Measurements from ENCODE around the gene PCBP1.

The PCBP1 gene

DNA sequence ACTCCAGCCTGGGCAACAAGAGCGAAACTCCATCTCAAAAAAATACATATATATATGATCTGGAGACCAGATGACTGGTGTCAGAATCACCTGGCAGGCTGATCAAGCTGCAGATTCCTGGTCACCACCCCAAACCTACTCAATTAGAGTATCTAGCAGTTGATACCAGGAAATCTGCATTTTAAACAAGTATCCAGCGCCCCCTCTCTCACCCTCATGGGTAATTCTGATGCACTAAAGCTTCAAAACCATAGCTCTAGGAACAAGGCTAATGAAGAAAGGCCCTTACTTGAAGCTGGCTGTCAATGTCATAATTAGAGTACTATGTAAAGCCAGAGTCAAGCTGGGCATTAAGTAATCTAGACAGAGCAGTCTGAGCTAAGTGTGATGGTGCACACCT, 25.0 kb upstream of the PCBP1 start:
- Histone ChIP-seq H3K9ac (ENCODE audit: low read depth, low read length) (no peak overlapping the region), H3K36me3 (ENCODE audit: insufficient read depth, low read length) (peaks cover 24% of the 10 kb centered on the region), H3K9me3 (ENCODE audit: control insufficient read depth, insufficient read depth, low read length) (no peaks in the 10 kb centered on the region), H3K4me1 (ENCODE audit: insufficient read depth, low read length) (no peaks in the 10 kb centered on the region)

GRCh38 chr2:70068119-70068518, 19.2 kb upstream of the PCBP1 start:
- Histone ChIP-seq H3K4me1 (ENCODE audit: insufficient read depth, low read length) (peaks cover 3% of the 10 kb centered on the region; the same call in 1 of the 2 replicates), H3K9ac (ENCODE audit: low read depth, low read length) (no peak overlapping the region), H3K36me3 (ENCODE audit: insufficient read depth, low read length) (peaks cover 25% of the 10 kb centered on the region)

DNA sequence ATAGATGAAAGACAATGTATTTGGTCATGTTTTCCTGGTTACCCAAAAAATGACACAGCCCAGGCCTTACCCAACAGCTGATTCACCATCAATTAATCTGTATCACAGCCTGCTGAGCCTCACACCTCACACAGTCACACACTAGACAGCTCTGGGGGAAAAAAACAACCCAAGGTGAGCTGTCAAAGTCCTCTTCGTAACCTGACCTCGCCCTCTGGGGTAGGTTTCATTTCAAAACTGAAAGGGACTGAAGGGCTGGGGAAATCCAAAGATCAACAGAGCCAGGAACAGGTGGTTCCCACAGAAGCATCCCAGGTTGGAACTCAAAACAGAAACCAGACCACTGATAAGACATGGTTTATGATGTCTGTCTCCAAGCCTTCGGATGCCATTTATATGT, 18.2 kb upstream of the PCBP1 start:
- H3K9me3 ChIP-seq (ENCODE audit: control insufficient read depth, insufficient read depth, low read length) = no peaks in the 10 kb centered on the region
- H3K4me1 ChIP-seq (ENCODE audit: insufficient read depth, low read length) = peaks cover 3% of the 10 kb centered on the region; the same call in 1 of the 2 replicates
- no peak overlapping the region for H3K9ac ChIP-seq (ENCODE audit: low read depth, low read length)
- H3K36me3 ChIP-seq (ENCODE audit: insufficient read depth, low read length) = peaks cover 19% of the 10 kb centered on the region

More at GRCh38 chr2:70068119-70068518, 19.2 kb upstream of the PCBP1 start:
- no peaks in the 10 kb centered on the region for H3K9me3 ChIP-seq (ENCODE audit: control insufficient read depth, insufficient read depth, low read length)

- H3K9ac ChIP-seq (ENCODE audit: low read depth, low read length) = no peak overlapping the region; the same call in 1 of the 2 replicates
- H3K4me1 ChIP-seq (ENCODE audit: insufficient read depth, low read length) = peaks cover 3% of the 10 kb centered on the region; the same call in 1 of the 2 replicates
- H3K9me3 ChIP-seq (ENCODE audit: control insufficient read depth, insufficient read depth, low read length) = no peaks in the 10 kb centered on the region
- peaks cover 13% of the 10 kb centered on the region for H3K36me3 ChIP-seq (ENCODE audit: insufficient read depth, low read length)
Observed at GRCh38 chr2:70070542-70071268, 16.6 kb upstream of the PCBP1 start.

DNA sequence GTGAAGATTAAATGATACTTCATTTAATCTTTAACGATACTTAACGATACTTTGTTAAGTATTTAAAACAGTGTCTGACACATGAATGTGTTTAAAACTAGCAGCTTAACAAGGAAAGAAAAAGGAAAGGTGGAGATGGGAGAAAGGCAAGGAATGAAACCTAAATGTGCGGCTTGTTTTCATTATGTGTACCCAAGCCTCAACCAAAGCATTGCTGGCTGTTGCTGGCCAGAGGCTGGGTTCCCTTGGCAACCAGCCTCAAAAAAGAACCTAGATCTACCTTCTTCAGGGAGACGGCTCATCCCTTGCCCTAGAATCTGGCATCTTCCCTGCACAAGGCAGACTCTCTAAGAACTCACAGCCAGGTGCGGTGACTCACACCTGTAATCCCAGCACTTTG, 13.8 kb upstream of the PCBP1 start:
- Histone ChIP-seq H3K9me3 (ENCODE audit: control insufficient read depth, insufficient read depth, low read length) (no peaks in the 10 kb centered on the region), H3K9ac (ENCODE audit: low read depth, low read length) (no peak overlapping the region), H3K4me1 (ENCODE audit: insufficient read depth, low read length) (peaks cover 3% of the 10 kb centered on the region; the same call in 1 of the 2 replicates), H3K36me3 (ENCODE audit: insufficient read depth, low read length) (peaks cover 21% of the 10 kb centered on the region)

GRCh38 chr2:70078384-70078783, 8.9 kb upstream of the PCBP1 start:
- Histone ChIP-seq H3K4me1 (ENCODE audit: insufficient read depth, low read length) (peaks cover 4% of the 10 kb centered on the region; the same call in 1 of the 2 replicates), H3K36me3 (ENCODE audit: insufficient read depth, low read length) (peaks cover 40% of the 10 kb centered on the region), H3K9me3 (ENCODE audit: control insufficient read depth, insufficient read depth, low read length) (no peaks in the 10 kb centered on the region), H3K9ac (ENCODE audit: low read depth, low read length) (no peak overlapping the region)

DNA sequence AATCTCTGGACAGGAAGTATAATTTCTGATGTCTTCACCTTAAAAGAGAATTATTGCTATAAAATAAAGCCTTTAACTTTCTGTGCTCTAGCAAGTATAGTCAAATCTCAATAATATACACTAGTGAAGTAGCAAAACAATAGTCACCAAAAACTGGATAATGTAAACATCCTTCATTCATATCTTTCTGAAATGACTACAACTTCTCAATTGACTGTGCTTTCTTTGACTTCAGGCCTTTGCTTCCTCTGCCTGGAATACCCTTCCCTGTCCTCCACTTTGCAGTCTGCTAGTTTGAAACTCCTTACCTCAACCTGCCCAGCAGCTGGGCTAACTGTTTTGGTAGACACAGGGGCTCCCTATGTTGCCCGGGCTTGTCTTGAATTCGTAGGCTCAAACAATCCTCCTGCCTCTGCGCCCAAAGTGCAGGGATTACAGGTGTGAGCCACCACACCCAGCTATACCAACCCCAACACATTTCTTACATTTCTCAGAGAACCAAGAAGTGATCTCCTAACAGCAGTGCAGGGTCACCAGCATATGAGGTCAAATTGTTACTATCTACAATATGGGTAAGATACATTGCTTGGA, 6.6 kb upstream of the PCBP1 start:
- H3K36me3 ChIP-seq (ENCODE audit: insufficient read depth, low read length) = peaks cover 42% of the 10 kb centered on the region
- H3K9ac ChIP-seq (ENCODE audit: low read depth, low read length) = no peak overlapping the region; the same call in 1 of the 2 replicates
- peaks cover 20% of the 10 kb centered on the region for H3K4me1 ChIP-seq (ENCODE audit: insufficient read depth, low read length)
- H3K9me3 ChIP-seq (ENCODE audit: control insufficient read depth, insufficient read depth, low read length) = no peaks in the 10 kb centered on the region

DNA sequence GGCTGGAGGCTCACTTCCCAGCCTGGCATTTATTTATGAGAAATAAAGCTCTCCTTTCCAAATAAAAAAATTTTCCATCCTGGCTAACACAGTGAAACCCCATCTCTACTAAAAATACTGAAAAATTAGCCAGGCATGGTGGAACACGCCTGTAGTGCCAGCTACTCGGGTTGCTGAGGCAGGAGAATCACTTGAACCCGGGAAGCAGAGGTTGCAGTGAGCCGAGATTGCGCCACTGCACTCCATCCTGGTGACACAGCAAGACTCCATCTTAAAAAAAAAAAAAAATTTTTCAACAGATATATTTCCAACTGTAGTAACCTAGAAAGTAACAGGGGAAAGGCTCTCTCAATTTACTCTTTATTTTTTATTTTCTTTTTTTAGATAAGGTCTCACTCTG, 6.1 kb upstream of the PCBP1 start:
- Histone ChIP-seq H3K4me1 (ENCODE audit: insufficient read depth, low read length) (peaks cover 20% of the 10 kb centered on the region), H3K36me3 (ENCODE audit: insufficient read depth, low read length) (peaks cover 37% of the 10 kb centered on the region), H3K9ac (ENCODE audit: low read depth, low read length) (no peak overlapping the region), H3K9me3 (ENCODE audit: control insufficient read depth, insufficient read depth, low read length) (no peaks in the 10 kb centered on the region)

DNA sequence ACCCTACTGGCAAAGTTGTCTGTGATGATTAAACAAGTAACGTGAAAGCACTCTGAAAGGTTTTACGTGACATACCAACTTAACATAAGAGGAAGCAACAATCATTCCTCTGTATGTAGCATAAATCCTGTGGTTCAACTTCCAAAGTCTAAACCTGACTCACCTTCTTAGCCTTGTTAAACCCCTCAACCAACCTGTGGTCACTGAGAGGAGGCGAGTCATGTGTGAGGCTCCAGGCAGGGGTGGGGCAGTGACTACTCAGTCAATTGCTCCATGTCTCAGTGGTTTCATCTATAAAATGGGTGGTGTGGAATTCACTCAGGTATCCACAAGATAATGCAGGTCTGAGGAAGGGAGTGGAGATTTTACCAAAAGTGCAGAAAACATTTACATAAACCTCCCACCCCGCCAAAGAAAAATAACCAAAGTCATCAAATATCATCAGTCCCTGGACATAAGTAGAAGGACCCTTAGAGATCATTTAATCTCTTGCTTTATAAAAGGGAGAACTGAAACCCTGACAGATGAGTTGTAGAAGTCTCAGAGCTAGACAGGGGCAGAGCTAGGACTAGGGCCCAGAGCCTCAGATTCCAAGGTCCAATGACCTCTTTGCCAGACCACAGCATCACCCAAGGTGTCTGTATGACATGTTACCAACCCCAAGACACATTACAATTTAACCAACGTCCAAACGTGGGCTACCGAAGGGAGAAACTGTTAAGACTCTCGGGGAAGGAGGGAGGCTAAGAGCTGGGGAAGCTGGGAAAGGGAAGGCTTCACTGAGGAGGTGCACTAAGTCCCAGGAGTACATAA, 3.7 kb upstream of the PCBP1 start:
- H3K36me3 ChIP-seq (ENCODE audit: insufficient read depth, low read length) = peaks cover 33% of the 10 kb centered on the region
- peaks cover 20% of the 10 kb centered on the region for H3K4me1 ChIP-seq (ENCODE audit: insufficient read depth, low read length)
- H3K9me3 ChIP-seq (ENCODE audit: control insufficient read depth, insufficient read depth, low read length) = no peaks in the 10 kb centered on the region; the same call in 1 of the 2 replicates
- H3K9ac ChIP-seq (ENCODE audit: low read depth, low read length) = no peak overlapping the region

DNA sequence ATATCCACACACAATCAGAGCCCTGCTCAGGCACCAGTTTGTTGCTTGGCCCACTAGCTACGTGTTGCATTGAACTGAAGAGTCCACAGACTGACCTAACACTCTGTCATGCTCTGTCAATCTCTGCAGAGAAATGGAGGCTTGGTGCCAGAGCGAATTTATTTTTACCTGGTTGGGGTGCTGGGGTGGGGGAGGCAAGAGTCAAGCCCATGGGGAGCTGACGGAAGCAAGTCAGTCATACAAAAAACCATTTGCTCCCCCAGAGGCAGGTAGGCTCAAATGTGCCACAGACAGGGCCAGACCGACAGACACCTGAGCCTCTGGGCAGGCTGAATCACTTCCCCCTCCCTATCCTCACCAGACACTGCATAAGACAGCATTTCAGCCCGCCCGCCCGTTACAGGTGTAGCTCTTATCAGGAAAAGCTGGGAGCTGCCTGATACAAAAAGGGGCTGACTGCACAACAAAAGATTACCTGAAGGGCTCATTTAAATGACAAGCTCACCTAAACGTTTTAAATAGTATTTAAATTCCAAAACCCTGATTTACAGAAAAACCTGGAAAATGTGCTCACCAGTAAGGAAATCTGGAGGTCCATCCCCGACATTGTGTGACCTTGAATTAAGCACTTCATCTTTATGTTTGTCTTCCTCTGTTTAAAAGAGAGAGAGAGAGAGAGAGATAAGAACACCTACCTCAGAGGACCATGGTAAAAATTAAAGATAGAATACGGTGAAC, 2.1 kb upstream of the PCBP1 start:
- no peaks in the 10 kb centered on the region; the same call in 1 of the 2 replicates for H3K9me3 ChIP-seq (ENCODE audit: control insufficient read depth, insufficient read depth, low read length)
- peak overlapping the region; percentile 100 for H3K9ac ChIP-seq (ENCODE audit: low read depth, low read length)
- peaks cover 26% of the 10 kb centered on the region for H3K36me3 ChIP-seq (ENCODE audit: insufficient read depth, low read length)
- peaks cover 25% of the 10 kb centered on the region for H3K4me1 ChIP-seq (ENCODE audit: insufficient read depth, low read length)

DNA sequence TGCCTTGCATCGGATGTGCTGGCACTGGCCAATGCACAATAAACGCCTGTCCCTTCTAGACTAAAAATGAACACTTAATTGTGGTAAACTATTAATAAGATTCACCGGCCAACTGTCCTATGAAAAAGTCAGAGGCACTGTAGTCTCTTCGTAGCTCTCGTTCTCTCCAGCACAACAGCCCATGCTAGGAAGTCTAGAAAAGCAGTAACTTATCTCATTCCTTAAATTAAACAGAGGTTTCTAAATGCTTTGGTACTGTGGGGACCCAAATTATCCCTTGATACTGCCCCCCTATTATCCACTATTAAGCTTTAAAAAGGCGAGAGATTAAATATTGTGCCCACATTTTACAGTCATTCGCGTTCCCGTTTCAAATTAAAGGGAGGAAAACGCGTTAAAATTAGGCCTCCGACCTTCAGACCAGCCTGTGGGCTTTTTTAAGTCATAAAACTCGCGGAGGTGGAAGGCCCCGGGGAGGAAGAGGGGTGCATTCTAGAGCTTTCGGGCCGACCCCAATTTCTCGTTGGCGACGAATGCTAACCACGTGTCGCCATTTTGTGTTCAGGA, 1.5 kb upstream of the PCBP1 start:
- Histone ChIP-seq H3K36me3 (ENCODE audit: insufficient read depth, low read length) (peaks cover 22% of the 10 kb centered on the region), H3K9ac (ENCODE audit: low read depth, low read length) (peak overlapping the region; percentile 100), H3K4me1 (ENCODE audit: insufficient read depth, low read length) (peaks cover 25% of the 10 kb centered on the region), H3K9me3 (ENCODE audit: control insufficient read depth, insufficient read depth, low read length) (no peaks in the 10 kb centered on the region; the same call in 1 of the 2 replicates)

- Histone ChIP-seq H3K4me1 (ENCODE audit: insufficient read depth, low read length) (peaks cover 25% of the 10 kb centered on the region), H3K9me3 (ENCODE audit: control insufficient read depth, insufficient read depth, low read length) (no peaks in the 10 kb centered on the region; the same call in 1 of the 2 replicates), H3K36me3 (ENCODE audit: insufficient read depth, low read length) (peaks cover 18% of the 10 kb centered on the region), H3K9ac (ENCODE audit: low read depth, low read length) (peak overlapping the region; percentile 100)
Observed at GRCh38 chr2:70086278-70086837, 919 bp upstream of the PCBP1 start.
